Heart right ventricle (tissue), 16 donors: ENCODE measurements around the gene RNF208. TPM values are rescaled to one million over a fixed set of nuclear protein-coding genes. Genes with fewer than 3 reads are reported as not detected.

Experiments
- ATAC-seq, 8 donors: fragments of 200-7000 bp; cut with Tn5 transposase; one replicate each; pipeline ENCODE4 v1.9.1; 2020; ENCODE audit warnings: mild to moderate bottlenecking in 8 of 8, moderate library complexity in 8 of 8, moderate number of reproducible peaks in 1 of 8
- DNase-seq, 2 donors: peaks; one replicate each; pipeline ENCODE4 v3.0.0-alpha.2; 2020
- H3K27ac ChIP-seq, 10 donors: fragments of 200-600 bp; sonication (generic) in 2 of 10; one replicate each; pipeline versions ENCODE4 v1.5.0 to v1.8.0; 2020 to 2022; ENCODE audit warnings: mild to moderate bottlenecking in 3 of 10
- H3K27me3 ChIP-seq, 7 donors: fragments of 200-600 bp; one replicate each; pipeline ENCODE4 v1.8.0; 2021 to 2022; ENCODE audit warnings: mild to moderate bottlenecking in 2 of 7
- H3K36me3 ChIP-seq, 9 donors: fragments of 200-600 bp; sonication (generic) in 1 of 9; one replicate each; pipeline versions ENCODE4 v1.5.0 to v1.8.0; 2020 to 2022; ENCODE audit warnings: mild to moderate bottlenecking in 2 of 9
- H3K4me1 ChIP-seq, 9 donors: fragments of 200-600 bp; sonication (generic) in 1 of 9; one replicate each; pipeline versions ENCODE4 v1.5.0 to v1.8.0; 2020 to 2022; ENCODE audit warnings: mild to moderate bottlenecking in 4 of 9
- H3K4me3 ChIP-seq, 10 donors: fragments of 200-600 bp; sonication (generic) in 2 of 10; one replicate each; pipeline versions ENCODE4 v1.5.0 to v1.8.0; 2020 to 2022; ENCODE audit warnings: mild to moderate bottlenecking in 7 of 10, moderate library complexity in 2 of 10
- H3K9me3 ChIP-seq, 11 donors: fragments of 200-600 bp in 10 of 11; sonication (generic) in 2 of 11; one replicate each; pipeline versions ENCODE4 v1.5.0 to v1.8.0; 2013 to 2022; ENCODE audit warnings: mild to moderate bottlenecking in 2 of 11, control low read depth in 1 of 11, moderate library complexity in 1 of 11
- CTCF ChIP-seq, 9 donors: fragments of 200-600 bp; sonication (generic) in 2 of 9; IDR thresholded peaks; one replicate each; pipeline versions ENCODE4 v1.5.0 to v1.8.0; 2021 to 2022; ENCODE audit warnings: antibody characterized with exemption in 9 of 9, mild to moderate bottlenecking in 5 of 9, moderate library complexity in 1 of 9
- WGBS, 2 donors: extraction: QIAGEN DNeasy Blood & Tissue Kit; methylation state at CpG; one replicate each; pipeline ENCODE4 v1.1.7; 2013; ENCODE audit warnings: inconsistent platforms in 1 of 2; 5-methylcytosine and 5-hydroxymethylcytosine counted together
- intact Hi-C, 10 donors: fragments of 100-400 bp; cut with DNase I; formaldehyde crosslinking; loops; one replicate each; pipeline versions ENCODE4 v1.11.1 to v1.14.2; 2022
- polyA plus RNA-seq, 2 donors: library from polyadenylated mRNA; stranded (reverse); fragments of 200-250 nt; gene quantifications; one replicate each; pipeline ENCODE4 v1.2.3, GENCODE V29; 2013
- total RNA-seq, 10 donors: library from RNA; stranded (reverse); fragmentation: NEBNext Ultra II Directional in 3 of 10; extraction: Animal tissue kit (Norgen Biotek cat#: 25700) in 3 of 10; gene quantifications; one replicate each; pipeline versions ENCODE4 v1.2.1 to v1.2.4, GENCODE V29; 2021 to 2023
- donor health status: Arrhythmogenic right ventricular cardiomyopathy.
- donor health status: ischemic (EF 13 %, LVEDD 7.1; RV severe dilation, severe dysfunction).
- donor health status: healthy with polysubstance abuse.
- donor health status: DM: no; HTN: yes; CAD: no.
- donor health status: DM: no; HTN: no; CAD: no.
- donor health status: ischemic (EF 25% LVEDD 6.9; RV normal size, moderate dysfunction).
- donor health status: ischemic (EF 25% LVEDD 5.7; RV mildly dilated, moderate dysfunction).
- donor health status: healthy.
- donor health status: DM: yes; HTN: yes; CAD: no.
- donor health status: Ischemic cardiomyopathy.
- donor health status: ischemic (EF 35%, LVEDD 5.7; RV mildly dilated, moderate dysfunction).
- donor health status: nonischemic (EF 11% LVEDD 7.7; RV severe dilation, severe dysfunction).
- donor health status: DM: yes; HTN: yes; CAD: no.
- donor health status: PGD.
- donor health status: ischemic (EF 29% LVEDD 5.4; RV normal size, mild dysfunction).
- donor health status: nonischemic (EF 23%, LVEDD 6.1; RV moderate dilation, normal function).

Gene RNF208
- total and polyA plus RNA-seq, 12 donors = 14.2 to 83.8 (median 24.1) TPM

DNA sequence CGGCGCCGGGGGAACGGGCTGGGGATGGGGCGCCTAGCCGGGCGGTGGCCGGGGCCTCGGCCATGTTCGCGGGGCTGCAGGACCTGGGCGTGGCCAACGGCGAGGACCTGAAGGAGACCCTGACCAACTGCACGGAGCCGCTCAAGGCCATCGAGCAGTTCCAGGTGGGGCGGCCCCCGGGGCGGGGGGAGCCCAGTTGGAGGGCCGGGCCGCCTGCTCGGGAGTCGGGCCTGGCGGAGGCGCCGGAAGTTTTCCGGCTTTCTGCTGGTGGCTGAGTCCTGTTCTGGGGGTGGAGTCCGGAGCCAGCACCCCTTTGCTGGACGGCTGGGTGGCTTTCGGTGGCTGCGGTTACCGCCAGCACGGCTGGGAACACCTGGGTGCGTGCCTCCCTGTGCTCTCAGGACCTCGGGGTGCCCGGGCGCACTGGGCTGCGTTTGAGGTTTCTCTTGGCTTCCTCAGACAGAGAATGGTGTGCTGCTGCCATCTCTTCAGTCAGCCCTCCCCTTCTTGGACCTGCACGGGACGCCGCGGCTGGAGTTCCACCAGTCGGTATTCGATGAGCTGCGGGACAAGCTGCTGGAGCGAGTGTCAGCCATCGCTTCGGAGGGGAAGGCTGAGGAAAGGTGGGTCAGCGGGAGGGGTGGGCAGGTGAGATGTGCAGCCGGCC is 33.5 kb upstream of the RNF208 start:
- 3% methylated on average over 37 to 51 of the region's 51 CpGs for WGBS, 2 donors
- intact Hi-C loops = no loop called here
- TF ChIP-seq CTCF (IDR thresholded peaks at IDR 0.05) = no peak
- DNase-seq (no peak), ATAC-seq (peak in 7 of 8 donors; percentile 2 to 17 (median 14))
- H3K4me3 ChIP-seq = peak overlapping the region; percentile 85 to 100 (median 98)
- no peaks in the 10 kb centered on the region for H3K9me3 ChIP-seq
- H3K4me1 ChIP-seq = peaks cover 13 to 35% (median 26%) of the 10 kb centered on the region in 9 donors
- peak overlapping the region; percentile 68 to 94 (median 86) for H3K27ac ChIP-seq
- H3K36me3 ChIP-seq = peaks cover 0 to 43% (median 16%) of the 10 kb centered on the region in 9 donors
- H3K27me3 ChIP-seq = no peaks in the 10 kb centered on the region

DNA sequence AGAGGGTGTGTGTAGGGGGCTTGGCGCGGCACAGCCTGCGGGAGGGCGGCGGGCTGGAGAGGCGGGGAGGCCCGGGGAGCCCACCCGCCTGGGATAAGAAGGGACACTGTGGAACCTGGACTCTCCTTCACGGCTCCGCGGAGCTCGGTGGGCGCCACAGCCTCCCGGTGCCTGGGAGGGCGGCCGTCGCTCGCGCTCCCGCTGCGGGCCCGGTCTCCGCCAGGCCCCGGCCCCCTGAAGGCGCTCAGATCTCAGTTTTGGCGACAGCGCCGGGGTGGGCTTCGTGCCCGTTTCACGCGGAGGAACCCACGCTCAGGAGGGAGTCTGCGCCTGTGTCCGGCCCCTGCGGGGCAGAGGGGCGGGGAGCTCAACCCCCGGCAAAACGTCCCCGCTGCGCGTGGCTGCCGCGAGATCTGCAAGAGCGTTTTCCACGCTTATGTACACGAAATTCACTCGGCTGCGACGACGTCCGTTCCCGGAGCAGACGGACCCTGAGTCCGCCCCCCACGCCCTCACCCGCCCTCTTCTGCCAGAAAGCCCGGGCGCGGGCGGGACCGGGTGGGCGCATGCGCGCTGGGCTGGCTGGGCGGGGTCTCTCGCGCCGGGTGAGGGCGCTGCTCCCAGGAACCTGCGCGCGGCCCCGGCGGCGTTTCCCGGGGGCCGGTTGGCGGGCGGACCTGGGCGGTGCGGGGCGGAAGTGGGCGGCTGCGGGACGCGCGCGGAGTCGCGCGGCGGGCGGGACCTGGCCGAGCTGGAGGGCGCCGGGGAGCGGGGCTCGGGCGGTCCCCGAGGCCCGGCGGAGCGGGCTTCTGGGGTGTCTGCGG is 32.8 kb upstream of the RNF208 start, which contains the start of gene NELFB:
TSS of gene NELFB (plus strand) at position 704 of the 824 bp plus-strand sequence.
- peaks cover 15 to 42% (median 34%) of the 10 kb centered on the region in 9 donors for H3K4me1 ChIP-seq

GRCh38 chr9:137253717-137254623 is 31.9 kb upstream of the RNF208 start:
- Histone ChIP-seq H3K9me3 (no peaks in the 10 kb centered on the region), H3K4me3 (peak overlapping the region; percentile 60 to 100 (median 98)), H3K27me3 (no peaks in the 10 kb centered on the region), H3K36me3 (peaks cover 0 to 30% (median 10%) of the 10 kb centered on the region in 9 donors), H3K27ac (peak overlapping the region in 9 of 10 donors; percentile 75 to 94 (median 85)), H3K4me1 (peaks cover 15 to 46% (median 35%) of the 10 kb centered on the region in 9 donors)
- no peak for TF ChIP-seq CTCF (IDR thresholded peaks at IDR 0.05)
- intact Hi-C loops = loop anchor here in 1 of 10 donors (1.0 kb wide), 1 partner anchor 12 kb away; no protein-coding TSS in a partner anchor
- DNase-seq (no peak), ATAC-seq (peak in 1 of 8 donors; percentile 5)
- WGBS, 2 donors = 68 to 69% methylated on average over 21 of the region's 21 CpGs

More for the DNA sequence above, 32.8 kb upstream of the RNF208 start, which contains the start of gene NELFB:
- Histone ChIP-seq H3K9me3 (no peaks in the 10 kb centered on the region), H3K4me3 (peak within 1 kb of the TSS; percentile 85 to 100 (median 98)), H3K27me3 (no peaks in the 10 kb centered on the region), H3K27ac (peak within 1 kb of the TSS; percentile 68 to 94 (median 86)), H3K36me3 (peaks cover 0 to 39% (median 16%) of the 10 kb centered on the region in 9 donors)
- ATAC-seq (peak; percentile 80 to 94 (median 90)), DNase-seq (peak; percentile 93 to 97)
- intact Hi-C loops = no loop called here
- 1% methylated on average over 87 to 105 of the region's 105 CpGs for WGBS, 2 donors
- peak in 4 of 9 donors; percentile 17 to 37 (median 26) for TF ChIP-seq CTCF (IDR thresholded peaks at IDR 0.05)
